GM08714 (cell line): ENCODE data around the gene ACTA1.
"Not testable (repeated sequence)": the region's sequence is repeated elsewhere in the genome, so short reads cannot be mapped to it uniquely, and the experiment has no call there.

Source experiments
- H3K4me3 ChIP-seq: fragments of 200-500 bp; sonication (Bioruptor generic); 2 replicates; pipeline ENCODE4 v1.5.1; 2014; ENCODE audit warnings: mild to moderate bottlenecking, low read length, inconsistent platforms
- ZNF274 ChIP-seq: IDR thresholded peaks from 2 replicates; pipeline ENCODE4 v1.6.1; 2012; ENCODE audit warnings: mild to moderate bottlenecking, low read depth, low read length

The ACTA1 gene

GRCh38 chr1:229434005-229434640, at the start of gene ACTA1:
ACTA1 (minus strand) TSS chr1:229434094; CDS start chr1:229433115, 979 bp downstream.
- no peak within 1 kb of the TSS for H3K4me3 ChIP-seq
- no peak for TF ChIP-seq ZNF274

GRCh38 chr1:229482511-229482910, 48.6 kb upstream of the ACTA1 start:
- TF ChIP-seq ZNF274: no peak
- no peak overlapping the region for H3K4me3 ChIP-seq

DNA sequence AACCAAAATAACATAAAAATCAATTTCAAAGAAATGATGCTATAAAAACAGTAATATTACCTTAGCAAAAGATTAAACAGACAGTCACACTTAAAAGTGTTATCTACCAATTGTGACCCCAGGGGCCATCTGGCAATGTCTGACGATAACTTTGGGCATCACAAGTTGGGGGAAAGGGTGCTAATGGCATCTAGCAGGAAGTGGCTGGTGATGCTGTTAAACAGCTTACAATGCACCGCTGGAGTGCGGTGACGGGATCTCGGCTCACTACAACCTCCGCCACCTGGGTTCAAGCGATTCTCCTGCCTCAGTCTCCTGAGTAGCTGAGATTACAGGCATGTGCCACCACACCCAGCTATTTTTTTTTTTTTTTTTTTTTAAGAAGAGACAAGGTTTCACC, 46.6 kb upstream of the ACTA1 start:
- no peak for TF ChIP-seq ZNF274
- H3K4me3 ChIP-seq: no peak overlapping the region

GRCh38 chr1:229479660-229480399, 45.9 kb upstream of the ACTA1 start:
- no peak for TF ChIP-seq ZNF274
- H3K4me3 ChIP-seq: peak overlapping the region; percentile 53; the same call in 1 of the 2 replicates

GRCh38 chr1:229478852-229479251, 45.0 kb upstream of the ACTA1 start:
- no peak for TF ChIP-seq ZNF274
- H3K4me3 ChIP-seq: no peak overlapping the region; the same call in 1 of the 2 replicates

DNA sequence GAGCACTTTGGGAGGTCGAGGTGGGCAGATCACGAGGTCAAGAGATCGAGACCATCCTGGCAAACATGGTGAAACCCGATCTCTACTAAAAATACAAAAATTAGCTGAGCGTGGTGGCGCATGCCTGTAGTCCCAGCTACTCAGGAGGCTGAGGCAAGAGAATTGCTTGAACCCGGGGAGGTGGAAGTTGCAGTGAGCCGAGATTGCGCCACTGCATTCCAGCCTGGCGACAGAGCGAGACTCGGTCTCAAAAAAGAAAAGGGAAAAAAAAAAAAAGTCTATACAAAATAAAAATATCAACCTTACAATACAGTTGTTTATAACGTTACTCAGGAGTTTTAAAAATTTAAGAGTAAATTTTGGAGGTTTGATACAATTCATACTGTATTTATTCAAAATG, 42.0 kb upstream of the ACTA1 start:
- H3K4me3 ChIP-seq: not testable (repeated sequence)

DNA sequence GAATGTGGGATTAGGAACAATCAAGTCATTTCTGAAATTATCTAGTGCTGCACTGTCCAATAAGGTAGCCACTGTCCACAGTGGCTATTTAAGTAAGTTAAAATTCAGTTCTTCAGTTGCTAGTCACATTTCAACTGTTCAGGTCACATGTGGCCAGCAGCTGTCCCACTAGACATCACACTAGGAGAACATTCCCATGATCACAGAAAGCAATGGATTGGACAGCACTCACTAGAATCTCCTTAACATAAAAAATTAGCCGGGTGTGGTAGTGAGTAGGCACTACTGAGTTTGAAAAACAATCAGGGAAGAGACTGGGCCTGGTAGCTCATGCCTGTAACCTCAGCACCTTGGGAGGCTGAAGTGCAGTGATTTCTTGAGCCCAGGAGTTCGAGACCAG, 40.6 kb upstream of the ACTA1 start:
- TF ChIP-seq ZNF274: no peak
- no peak overlapping the region for H3K4me3 ChIP-seq

DNA sequence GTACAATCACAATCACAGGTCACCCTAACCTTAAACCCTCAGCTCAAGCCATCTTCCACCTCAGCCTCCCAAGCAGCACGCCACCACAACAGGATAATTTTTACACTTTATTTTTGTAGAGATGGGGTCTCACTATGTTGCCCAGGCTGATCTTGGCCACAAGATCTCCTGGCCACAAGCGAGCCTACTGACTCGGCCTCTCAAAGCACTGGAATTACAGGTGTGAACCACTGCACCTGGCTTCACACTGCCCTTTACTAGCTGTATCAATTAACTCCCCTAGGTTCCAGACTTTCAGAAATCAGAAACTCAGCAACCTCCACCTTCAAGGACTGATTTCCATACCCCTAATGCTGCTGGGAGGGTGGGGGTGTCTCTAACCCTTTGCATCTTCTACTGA, 37.3 kb upstream of the ACTA1 start:
- no peak for TF ChIP-seq ZNF274
- H3K4me3 ChIP-seq: no peak overlapping the region

DNA sequence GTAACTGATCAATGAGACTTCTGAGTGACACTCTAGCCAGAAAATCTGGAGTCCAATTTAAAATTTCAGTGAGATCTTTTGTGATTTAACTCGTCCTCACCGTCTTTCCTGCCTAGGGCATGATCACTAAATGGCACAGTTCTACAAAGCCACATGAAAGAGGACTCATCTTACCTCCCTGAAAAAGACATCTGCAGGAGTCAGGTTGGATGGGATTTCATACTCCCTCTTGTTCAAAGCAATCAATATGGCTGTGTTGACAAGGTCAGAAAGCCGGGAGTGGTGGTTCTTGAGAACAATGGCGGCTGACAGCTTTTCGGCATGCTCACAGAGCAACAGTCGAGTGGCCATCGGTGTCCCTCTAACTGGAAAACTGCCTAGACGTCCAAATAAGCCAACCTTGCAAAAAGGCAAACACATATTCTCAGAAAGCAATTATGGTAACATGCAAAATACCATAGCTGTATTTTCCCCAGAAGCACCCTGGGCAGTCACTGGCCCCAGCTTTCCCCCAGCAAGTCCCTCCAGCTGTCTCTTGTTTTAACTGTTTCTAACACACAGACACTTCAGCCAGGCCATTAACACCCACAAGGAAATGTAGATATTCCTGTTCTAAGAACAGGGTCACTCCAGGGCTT, 36.6 kb upstream of the ACTA1 start:
- no peak overlapping the region for H3K4me3 ChIP-seq
- TF ChIP-seq ZNF274: no peak

DNA sequence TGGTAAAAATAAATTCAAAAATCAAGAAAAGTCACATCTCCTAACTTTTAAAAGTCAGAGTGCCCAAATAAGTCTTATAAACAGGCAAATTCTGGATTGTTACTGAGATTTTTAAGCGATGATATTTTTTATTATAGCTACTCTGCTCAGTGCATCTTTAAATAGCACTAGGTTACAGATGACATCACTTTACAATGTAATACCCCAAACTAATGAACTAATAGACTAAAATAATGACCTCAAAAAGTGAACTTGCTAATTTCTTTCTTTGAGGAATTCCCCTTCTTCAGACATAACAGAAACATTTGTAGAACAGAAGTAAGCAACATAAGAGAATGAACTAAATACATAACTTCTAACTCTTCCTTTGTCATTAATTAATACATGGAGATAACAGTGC, 33.0 kb upstream of the ACTA1 start:
- H3K4me3 ChIP-seq: no peak overlapping the region
- no peak for TF ChIP-seq ZNF274

- no peak for TF ChIP-seq ZNF274
- no peak overlapping the region for H3K4me3 ChIP-seq
Measured at GRCh38 chr1:229464672-229465071, 30.8 kb upstream of the ACTA1 start.

DNA sequence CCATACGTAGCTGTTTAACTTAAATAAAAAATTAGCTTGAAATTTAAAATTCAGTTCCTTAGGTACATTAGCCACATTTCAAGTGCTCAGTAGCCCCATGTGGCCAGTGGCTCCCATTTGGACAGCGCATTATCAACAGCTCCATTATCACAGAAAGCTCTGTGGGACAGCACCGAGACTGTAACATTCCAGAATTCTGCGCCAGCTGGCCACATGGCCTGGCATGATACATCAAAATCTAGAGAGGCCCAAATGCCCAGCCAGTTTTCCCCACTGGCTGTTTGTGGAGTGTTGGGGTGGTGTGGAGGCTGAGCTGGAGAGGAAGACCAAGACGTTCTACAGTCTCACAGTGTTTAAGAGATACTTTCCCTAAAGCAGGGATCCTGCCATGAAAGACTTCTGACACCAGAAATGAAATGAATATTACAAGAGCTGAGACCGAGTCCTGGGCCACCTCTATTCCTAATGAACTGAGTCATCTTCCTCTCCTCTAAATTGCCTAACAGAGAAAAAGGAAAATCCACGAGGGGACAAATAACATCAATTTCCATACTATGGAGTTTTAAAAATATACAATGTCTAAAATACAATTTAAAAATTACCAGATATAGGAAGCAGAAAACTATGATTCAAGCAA, 27.3 kb upstream of the ACTA1 start:
- no peak overlapping the region for H3K4me3 ChIP-seq
- no peak for TF ChIP-seq ZNF274

DNA sequence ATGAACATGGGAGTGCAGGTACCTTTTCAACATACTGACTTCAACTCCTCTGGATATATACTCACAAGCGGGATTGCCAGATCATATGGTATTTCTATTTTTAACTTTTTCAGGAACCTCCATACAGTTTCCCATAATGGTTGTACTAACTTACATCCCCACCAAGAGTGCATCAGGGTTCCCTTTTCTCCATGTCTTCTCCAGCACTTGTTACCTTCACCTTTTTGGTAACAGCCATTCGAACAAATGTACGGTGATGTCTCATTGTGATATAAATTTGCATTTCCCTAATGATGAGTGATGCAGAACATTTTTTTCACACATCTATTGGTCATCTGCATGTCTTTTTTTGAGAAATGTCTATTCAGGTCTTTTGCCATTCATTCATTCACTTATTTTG, 25.9 kb upstream of the ACTA1 start:
- no peak for TF ChIP-seq ZNF274
- H3K4me3 ChIP-seq: no peak overlapping the region

- no peak for TF ChIP-seq ZNF274
- no peak overlapping the region for H3K4me3 ChIP-seq
Measured at GRCh38 chr1:229457436-229457835, 23.5 kb upstream of the ACTA1 start.

DNA sequence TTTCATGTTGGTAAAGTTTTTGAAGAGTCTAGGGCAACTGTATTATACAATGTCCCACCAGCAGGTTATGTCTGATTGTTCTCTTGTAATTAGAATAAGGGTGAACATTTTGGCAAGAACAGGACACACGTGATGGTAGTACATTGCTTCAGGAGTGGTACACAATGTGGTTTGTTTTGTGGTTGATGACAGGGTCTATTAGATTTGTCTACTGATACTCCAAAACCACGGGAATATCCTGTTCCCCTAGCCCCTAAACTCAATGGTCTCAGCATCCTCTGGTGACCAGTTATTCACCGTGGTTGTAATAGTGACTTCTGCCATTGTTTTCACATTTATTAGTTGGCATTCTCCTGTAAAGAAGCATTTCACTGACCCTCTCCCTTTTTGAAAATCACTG, 22.1 kb upstream of the ACTA1 start:
- no peak overlapping the region for H3K4me3 ChIP-seq
- TF ChIP-seq ZNF274: no peak
